GM12872 (cell line): ENCODE data around the gene ROBO1.

Experiments used
- TF ChIP-seq, protein P1 (sequence below): IDR thresholded peaks from 3 replicates; pipeline ENCODE4 v1.5.1; 2011; ENCODE audit warnings: low read depth, mild to moderate bottlenecking, low read length, moderate library complexity; ENCODE audit not compliant: insufficient read depth

Gene ROBO1

DNA sequence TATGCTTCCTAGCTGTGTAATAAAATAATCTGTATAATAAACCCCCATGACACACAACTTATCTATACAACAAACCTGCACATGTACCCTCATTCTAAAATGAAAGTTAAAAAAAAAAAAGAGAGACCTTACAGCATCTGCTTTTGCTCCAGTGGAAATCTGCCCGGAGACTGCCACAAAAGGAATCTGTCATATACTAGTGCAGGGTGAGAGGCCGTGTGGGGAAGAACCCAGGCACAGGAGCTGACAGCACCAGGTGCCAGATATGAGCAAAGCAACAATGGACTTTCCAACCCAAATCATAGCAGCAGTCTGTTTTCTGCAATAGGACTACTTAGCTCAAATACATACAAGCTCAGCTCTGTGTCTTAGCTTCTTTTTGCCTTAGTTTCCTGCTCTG, 346.5 kb downstream of the ROBO1 start:
- TF ChIP-seq, protein P1, sequence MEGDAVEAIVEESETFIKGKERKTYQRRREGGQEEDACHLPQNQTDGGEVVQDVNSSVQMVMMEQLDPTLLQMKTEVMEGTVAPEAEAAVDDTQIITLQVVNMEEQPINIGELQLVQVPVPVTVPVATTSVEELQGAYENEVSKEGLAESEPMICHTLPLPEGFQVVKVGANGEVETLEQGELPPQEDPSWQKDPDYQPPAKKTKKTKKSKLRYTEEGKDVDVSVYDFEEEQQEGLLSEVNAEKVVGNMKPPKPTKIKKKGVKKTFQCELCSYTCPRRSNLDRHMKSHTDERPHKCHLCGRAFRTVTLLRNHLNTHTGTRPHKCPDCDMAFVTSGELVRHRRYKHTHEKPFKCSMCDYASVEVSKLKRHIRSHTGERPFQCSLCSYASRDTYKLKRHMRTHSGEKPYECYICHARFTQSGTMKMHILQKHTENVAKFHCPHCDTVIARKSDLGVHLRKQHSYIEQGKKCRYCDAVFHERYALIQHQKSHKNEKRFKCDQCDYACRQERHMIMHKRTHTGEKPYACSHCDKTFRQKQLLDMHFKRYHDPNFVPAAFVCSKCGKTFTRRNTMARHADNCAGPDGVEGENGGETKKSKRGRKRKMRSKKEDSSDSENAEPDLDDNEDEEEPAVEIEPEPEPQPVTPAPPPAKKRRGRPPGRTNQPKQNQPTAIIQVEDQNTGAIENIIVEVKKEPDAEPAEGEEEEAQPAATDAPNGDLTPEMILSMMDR: no peak

DNA sequence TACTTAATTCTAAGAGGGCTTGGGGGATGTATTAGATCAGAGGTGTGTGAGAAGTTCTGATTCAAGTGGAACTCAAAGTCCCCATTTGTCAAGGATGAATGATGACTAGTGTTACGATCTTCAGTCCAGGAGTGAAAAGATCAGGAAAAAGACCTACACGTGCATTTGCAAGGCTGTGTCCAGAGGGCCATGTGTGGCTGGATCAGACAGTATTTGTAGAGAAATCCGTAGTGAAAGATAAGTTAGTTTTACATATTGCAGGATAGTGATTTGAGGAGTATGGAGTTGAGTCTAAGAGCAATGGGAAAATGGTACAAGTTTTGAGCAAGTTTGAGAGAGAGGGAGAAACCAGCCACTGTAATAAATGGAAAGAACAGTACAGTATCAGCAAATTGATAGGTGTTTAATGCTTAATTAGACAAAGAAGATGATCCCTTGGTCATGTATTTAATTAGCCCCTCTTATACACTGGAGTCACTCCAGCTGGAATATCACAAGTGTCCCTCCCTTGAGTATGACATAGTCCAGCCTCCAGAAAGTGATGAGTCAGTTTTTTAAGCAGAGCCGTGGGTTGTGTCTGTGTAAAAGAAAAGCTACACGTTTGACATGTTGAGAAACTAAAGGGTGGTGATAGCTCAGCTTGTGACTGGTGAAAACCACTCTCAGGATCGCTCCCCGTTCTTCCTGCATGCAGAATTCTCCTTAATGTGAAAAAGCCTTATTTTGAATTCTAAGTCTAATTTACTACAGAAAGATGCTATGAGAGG, 348.8 kb downstream of the ROBO1 start:
- TF ChIP-seq, protein P1: no peak

DNA sequence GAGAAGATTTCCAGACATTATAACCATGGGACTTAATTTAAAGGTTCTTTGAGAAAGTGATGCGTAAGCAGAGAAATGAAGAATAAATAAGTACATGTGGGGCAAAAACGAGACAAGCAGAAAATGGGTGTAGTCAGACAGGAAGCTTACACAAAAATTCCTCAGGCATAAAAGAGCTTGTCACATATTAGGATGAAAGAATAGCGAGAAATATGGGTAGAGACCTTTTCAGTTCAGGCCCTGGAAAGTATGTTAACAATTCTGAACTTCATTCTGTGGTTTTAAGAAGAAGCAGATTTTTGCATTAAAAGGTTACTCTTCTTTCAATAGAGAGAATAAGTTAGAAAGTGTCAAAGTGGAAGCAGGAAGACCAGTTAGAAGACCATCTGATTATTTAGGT, 352.4 kb downstream of the ROBO1 start:
- TF ChIP-seq, protein P1: no peak

DNA sequence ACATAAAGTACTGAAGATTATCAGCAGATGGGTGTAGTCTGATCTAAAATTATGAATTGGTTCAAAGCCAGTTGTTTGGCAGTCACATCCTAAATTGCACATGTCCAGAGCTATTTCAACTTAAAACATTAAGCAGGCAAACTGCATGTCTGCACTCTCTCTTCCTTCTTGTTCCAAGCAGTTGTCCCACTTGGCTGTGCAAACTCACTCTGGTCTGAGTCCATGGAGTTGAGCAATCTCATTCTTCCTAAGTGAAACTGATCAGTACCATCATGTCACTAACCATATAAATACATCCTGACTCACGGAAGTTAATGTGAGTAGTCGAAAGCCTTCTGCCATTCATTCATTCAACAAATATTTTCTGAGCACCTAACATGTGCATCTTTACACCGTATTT, 353.0 kb downstream of the ROBO1 start:
- TF ChIP-seq, protein P1: no peak

DNA sequence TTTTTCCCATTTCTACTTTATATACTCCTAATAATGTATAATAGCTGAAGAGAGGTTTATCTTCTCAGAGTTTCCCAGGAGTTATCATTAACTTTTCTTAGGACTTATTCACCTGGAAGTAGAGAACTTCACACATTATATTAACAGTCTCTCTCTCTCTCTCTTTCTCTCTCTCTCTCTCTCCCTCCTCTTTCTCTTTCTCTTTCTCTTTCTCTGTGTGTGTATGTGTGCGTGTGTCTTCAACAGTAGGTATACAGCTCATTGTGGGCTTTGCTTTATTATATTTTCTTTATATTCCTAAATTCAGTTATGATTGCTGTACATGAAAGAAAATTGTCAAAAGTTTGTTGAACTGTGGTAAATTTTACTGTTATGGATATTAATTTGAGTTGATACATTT, 353.8 kb downstream of the ROBO1 start:
- TF ChIP-seq, protein P1: no peak

- TF ChIP-seq, protein P1: no peak
Observed at GRCh38 chr3:79412537-79412936, 355.3 kb downstream of the ROBO1 start.

GRCh38 chr3:79410617-79411016, 357.2 kb downstream of the ROBO1 start:
- TF ChIP-seq, protein P1: no peak
